ENCODE measurements around the gene ABCC4.

Gene ABCC4

GRCh38 chr13:95099541-95099940 lies 201.7 kb downstream of the ABCC4 start:
- DNase-seq: no peak

- no peak for DNase-seq
These were observed 202.3 kb downstream of the ABCC4 start for GRCh38 chr13:95098916-95099315.

- DNase-seq: no peak
These were observed 209.5 kb downstream of the ABCC4 start for GRCh38 chr13:95091755-95092154.

- no peak for DNase-seq
These were observed 213.4 kb downstream of the ABCC4 start for GRCh38 chr13:95087746-95088305.

- DNase-seq: no peak
These were observed 214.5 kb downstream of the ABCC4 start for GRCh38 chr13:95086761-95087160.

GRCh38 chr13:95083758-95084157 lies 217.5 kb downstream of the ABCC4 start:
- no peak for DNase-seq

GRCh38 chr13:95083066-95083465 lies 218.2 kb downstream of the ABCC4 start:
- DNase-seq: no peak

GRCh38 chr13:95075506-95075905 lies 225.7 kb downstream of the ABCC4 start:
- no peak for DNase-seq

GRCh38 chr13:95074820-95075219 lies 226.4 kb downstream of the ABCC4 start:
- DNase-seq: no peak

GRCh38 chr13:95073747-95074311 lies 227.4 kb downstream of the ABCC4 start:
- DNase-seq: no peak

- DNase-seq: no peak
These were observed 233.9 kb downstream of the ABCC4 start for GRCh38 chr13:95067303-95067702.

GRCh38 chr13:95060014-95060519 lies 241.2 kb downstream of the ABCC4 start:
- DNase-seq: no peak

GRCh38 chr13:95059306-95059705 lies 241.9 kb downstream of the ABCC4 start:
- DNase-seq: no peak

GRCh38 chr13:95058680-95059079 lies 242.6 kb downstream of the ABCC4 start:
- DNase-seq: no peak

GRCh38 chr13:95056266-95056665 lies 245.0 kb downstream of the ABCC4 start:
- DNase-seq: no peak

- no peak for DNase-seq
These were observed 250.2 kb downstream of the ABCC4 start for GRCh38 chr13:95050800-95051615.

- DNase-seq: no peak
These were observed 251.5 kb downstream of the ABCC4 start for GRCh38 chr13:95049772-95050171.

GRCh38 chr13:95044452-95045205 lies 256.6 kb downstream of the ABCC4 start:
- no peak for DNase-seq

- DNase-seq: no peak
These were observed 261.8 kb downstream of the ABCC4 start for GRCh38 chr13:95039415-95039814.

- no peak for DNase-seq
These were observed 262.3 kb downstream of the ABCC4 start for GRCh38 chr13:95038949-95039348.

GRCh38 chr13:95035311-95036109 lies 265.7 kb downstream of the ABCC4 start:
- no peak for DNase-seq

GRCh38 chr13:95033890-95034289 lies 267.4 kb downstream of the ABCC4 start:
- no peak for DNase-seq

- no peak for DNase-seq
These were observed 269.1 kb downstream of the ABCC4 start for GRCh38 chr13:95032121-95032520.

All from NCI-H1417 treated with DMSO at 0.1 percent for 48 hours (cell line).